Stimulated activated CD4-positive, alpha-beta T cell treated with anti-CD3 and anti-CD28 coated beads, Interleukin-1b, Interleukin-23, amount 100 ng/mL, for 1 hour (primary cell): Measurements from ENCODE around the gene ZNF407.

Experiments used
- DNase-seq, 2 donors: peaks; one replicate each; pipeline ENCODE4 v3.0.0-alpha.2; 2020; ENCODE audit warnings: low read depth in 2 of 2

The ZNF407 gene

DNA sequence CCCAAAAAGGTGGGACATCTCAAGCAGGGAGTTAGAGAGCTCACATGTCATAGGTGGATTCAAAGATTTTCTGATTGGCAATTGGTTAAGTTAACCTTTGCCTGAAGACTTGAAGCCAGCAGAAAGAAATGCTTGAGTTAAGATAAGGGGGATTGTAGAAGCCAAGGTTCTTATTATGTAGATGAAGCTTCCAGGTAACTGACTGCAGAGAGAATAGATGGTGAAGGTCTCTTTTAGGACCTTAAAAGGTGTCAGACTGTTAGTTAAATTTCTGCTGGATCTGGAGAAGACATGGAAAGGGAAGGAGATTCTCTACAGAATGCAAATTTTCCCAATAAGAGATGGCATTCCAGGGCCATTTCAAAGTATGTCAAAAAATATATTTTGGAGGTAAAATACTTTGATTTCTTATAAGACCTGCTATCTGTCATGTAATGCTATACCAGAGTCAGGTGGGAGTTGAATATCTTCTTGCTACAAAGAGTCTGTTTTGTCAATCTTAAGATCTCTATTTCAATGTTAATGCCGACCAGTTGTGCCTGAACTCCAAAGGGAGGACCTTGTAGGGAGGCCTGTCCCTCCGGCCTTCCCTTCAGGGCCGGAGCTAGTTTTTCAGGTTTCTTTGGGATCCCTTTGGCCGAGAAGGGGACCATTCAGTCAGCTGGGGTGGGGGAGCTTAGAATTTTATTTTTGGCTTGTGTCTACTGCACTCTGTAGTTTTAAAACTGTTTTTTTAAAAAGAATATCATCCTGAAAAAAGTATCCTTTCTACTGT is 330.7 kb downstream of the ZNF407 start:
- no peak for DNase-seq

DNA sequence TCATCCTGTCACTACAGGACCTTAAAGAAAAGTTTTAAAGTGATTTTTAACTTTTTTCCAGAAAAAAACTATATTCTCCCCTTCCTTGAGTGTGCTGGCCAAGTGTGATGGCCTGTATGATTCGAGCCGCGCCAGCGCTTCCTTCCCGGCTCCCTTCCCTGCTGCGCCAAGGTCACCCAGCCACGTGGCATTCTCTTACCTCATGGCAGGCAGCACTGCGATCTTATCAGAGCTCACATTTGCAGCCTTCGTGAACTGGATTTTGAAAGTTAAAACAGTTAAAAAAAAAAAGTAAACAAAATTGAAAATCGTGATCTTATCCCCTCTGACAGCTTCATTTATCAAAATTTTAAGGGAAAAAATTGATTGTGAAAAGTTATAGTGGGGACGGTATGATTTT is 331.4 kb downstream of the ZNF407 start:
- no peak for DNase-seq

DNA sequence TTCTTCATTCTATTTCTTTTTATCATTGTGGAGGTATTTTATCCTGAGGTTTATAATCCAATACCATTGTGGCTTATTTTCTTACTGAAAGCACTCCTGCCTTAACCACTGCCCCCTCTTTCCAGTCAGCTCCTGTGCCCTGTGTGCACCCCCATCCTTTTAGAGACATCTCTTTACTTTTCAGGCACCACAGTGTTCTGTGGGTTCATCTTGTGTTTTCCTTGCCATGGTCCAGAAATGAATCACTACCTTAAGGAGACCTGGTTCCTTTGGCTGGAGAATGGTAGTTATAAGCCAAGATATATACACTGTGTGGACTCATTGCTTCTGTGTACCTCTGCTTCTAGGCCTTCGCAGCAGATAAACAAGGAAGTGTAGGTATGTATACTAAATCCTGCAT is 332.9 kb downstream of the ZNF407 start:
- no peak for DNase-seq

DNA sequence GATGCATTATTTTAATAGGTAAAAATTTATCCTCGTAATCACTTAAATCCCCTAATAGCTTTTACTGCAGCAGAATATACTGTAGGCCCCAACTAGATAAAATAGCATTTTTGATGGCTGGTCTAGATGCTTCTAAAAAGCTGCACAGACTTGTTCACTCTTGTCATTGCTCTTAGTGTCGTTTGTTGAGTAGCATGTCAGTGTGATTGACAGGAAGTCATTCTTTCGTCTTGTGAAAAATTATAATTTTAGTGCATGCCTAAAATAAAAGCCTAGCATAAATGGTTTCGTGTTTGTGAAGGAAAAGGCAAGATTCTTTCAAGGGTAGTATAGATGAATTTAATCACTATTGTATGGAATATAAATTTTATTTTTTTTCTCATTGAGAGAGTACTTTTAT is 336.3 kb downstream of the ZNF407 start:
- DNase-seq = no peak

DNA sequence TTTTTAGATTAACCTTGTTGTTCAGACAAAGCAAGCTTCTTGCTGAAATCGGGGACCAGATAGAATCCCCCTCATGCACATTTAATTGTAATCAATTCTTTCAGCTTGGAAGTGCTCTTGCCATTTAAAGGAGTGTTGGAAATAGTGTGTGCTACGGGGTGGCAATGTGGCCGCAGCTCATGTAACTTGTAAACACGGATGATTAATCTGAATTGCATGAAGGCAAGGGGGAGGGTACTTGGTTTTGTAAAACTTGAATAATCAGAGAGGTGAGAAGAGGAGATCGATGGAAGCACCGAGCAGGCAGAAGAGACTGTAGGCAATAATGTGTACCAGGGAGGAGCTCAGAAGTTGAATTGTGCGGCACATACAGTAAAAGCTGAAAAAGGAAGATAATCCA is 337.8 kb downstream of the ZNF407 start:
- DNase-seq = no peak

DNA sequence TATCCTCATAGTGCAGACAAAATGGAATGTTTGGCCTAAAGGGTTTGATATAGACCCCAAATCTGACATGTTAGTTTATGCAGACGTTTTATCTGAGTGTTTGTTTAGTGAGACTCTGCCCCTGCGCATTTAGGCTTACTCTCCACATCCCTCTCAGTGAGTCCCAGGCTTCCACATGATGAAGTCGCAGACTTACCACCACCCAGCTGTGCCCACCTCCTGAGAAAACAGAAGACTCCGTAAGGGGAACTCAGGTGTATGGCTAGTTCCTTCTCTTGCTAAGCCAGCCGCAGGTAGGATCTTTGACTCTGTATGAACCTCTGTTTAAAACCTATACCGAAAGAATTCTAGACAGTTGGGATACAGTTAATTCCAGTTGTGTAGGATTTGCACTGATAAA is 338.7 kb downstream of the ZNF407 start:
- no peak for DNase-seq

DNA sequence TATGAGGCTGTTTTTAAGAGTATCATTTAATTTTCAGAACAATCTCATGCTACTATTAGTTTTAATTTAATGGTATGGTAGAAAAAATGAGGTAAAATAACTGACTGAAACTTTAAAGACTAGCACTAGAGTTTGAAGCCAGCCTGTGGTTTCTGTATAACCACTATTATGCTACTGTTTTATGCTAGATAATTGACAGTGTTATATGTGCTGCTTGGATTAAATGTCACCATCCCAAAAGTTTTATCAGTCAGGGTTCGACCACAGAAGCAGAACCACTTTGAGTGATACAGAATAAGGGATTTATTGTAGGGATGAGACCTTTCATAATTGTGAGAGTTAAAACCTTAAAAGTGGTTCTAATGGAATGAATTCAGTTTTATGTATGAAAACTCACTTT is 339.6 kb downstream of the ZNF407 start:
- DNase-seq = no peak

DNA sequence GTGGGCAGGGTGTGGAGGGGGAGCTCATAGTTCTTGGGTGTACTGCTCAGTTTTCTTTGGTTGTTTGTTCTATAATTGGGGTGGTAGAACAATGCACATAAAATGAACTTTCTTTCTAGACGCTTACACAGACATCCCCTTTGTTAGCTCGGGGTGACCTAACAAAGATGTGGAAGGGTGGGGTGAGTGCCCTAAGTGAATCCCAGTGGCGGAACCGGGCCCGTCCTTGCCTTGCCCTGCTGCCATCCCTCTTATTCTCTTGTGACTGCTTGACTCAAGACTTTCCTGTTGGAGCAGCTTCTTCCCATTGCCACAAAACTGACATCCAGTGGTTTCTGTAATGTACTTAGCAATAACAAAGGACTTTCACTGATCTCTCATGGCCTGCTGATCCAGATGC is 343.2 kb downstream of the ZNF407 start:
- no peak for DNase-seq

DNA sequence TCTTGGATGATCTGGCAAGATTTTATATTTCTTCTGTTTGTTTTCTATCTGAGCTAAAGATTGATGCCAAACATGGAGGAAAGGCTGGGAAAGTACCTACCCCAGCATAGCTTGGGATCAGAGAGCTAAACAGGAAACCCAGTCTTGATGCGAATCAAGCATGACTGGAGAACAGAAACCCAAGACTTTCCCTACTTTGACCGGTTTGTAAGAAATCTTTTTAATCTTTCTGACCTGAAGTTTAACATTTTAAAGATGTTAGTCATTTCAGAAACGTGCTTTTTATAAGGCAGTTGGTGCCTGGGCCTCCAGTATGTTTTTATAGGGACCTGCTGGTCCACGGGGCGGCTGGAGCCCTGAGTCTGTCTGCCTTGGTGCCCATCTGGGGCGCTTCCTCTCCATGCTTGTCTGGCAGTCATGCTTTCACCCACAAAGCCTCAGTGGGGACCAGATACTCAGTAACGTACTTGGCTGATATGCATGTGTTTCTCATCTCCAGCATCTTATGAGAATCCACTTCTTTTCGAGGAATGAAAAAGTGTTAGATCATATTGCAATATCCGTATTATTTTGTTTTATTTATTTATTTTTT is 344.7 kb downstream of the ZNF407 start:
- no peak for DNase-seq

DNA sequence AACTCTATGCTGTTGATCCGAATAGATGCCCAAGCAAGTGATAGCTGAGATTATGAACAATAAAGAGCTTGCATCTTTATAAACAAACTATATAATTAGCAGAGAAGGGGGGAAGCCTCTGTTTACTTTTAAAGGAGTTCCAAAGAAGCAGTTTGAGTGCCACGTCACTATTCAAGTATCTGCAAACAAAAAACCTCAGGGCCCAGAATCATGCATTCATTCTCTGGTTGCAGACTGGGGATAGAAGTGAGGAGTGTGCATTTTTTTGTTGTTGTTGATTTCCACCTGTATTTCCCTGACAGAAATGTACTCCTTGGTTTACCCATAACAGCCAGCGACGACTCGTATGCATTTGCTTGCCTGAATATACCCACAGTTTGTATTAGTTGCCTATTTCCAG is 347.0 kb downstream of the ZNF407 start:
- no peak for DNase-seq

DNA sequence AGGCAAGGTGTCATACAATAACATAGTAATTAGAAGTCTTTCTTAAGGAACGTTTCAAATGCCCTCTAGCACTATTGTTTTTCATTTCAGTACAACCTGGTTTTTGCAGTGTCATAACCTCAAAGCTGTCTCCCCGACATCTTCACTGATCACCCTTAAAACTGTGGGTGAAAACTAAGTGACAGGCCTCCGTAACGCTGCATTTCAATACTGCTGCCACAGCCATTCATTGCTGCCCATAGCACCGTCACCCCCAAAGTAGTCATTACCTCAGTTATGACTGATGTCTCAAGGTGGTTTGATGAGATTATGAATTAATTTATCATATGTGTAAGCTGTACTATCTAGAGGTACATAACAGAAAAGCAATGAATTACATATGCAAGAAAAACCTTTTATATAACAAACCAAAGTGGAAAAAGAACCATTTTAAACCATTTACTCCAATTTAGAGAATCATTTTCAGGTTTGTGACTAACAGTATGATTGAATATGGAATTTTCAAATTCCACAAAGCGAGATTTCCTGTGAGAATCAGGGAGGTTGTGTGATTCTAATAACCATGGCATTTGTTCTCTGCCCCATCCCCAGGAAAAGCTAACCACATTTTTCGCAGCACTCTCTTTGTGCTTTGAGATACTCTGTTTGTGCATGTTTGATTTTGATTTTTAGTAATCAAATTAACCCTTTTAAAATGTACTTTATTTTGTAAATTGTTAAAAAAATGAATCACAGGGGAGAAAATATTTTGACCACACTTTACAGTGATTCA is 348.3 kb downstream of the ZNF407 start:
- no peak for DNase-seq

DNA sequence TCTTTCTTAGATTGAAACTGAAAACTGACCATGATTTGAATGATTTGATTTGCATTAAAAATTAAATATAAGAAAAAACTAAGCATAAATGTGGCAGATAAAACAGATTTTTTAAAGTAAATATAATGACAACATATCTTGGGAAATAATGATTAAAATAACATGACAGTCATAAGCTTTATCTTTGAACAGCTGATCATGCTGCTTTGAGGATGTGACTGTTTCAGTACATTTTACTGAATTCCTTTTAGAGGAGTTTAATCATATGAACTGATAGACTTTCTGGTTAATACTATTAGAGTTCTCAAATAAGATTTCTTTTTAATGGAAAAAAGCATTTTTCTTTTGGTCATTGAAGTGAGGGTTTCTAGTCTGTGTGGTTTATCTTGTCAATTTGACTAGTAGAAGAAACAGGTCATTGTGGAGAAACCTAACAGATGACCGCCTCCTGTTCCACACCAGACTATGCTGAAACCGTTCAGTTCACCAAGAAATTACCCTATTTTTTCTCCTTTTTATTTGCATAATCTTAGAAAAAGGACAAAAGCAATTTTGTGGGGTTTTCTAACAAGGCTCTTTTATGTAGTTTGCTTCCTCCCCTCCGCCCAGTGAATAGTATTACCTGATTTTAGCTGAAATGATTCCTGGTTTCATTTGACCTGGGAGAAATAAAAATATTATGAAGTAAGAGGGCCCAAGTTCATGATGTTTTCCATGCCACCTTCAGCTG is 349.1 kb downstream of the ZNF407 start:
- no peak for DNase-seq

DNA sequence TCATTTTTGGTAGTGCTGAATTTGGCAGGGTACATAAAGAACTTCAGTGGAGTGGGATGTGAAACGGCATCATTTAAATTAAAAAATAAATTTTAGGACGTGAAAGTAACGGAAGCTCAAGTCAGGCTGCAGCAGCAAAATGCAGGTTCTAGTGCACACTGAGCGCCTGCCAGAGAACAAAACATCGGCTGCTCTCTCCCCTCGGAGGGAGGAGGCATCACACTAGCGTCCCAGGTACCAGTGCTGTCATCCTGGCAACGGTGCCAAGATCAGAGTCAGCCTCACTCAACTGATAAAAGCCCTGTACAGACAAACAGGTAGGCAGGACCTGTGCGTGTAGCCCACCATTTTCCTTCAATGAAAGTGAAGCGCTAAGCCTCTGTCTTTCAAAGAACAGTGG is 349.7 kb downstream of the ZNF407 start:
- no peak for DNase-seq

DNA sequence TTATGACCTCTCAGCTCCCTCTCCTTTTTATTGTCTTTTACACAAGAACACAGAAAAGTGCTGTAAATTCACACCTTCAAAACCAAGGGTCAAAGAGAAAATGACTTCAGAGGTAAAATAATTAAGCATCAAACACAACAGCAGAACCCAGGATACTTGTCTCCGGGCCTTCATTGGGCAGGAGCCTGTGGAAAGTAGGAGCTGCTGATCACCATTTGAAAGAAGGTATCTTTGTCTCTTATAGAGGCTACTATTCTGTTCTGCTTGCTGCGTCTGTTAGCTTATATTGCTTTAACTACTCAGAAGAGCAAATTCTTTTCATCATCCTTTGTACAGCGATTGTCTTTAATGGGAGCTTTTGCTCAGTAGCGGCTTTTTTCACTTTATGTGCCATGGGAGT is 350.2 kb downstream of the ZNF407 start:
- DNase-seq = no peak

DNA sequence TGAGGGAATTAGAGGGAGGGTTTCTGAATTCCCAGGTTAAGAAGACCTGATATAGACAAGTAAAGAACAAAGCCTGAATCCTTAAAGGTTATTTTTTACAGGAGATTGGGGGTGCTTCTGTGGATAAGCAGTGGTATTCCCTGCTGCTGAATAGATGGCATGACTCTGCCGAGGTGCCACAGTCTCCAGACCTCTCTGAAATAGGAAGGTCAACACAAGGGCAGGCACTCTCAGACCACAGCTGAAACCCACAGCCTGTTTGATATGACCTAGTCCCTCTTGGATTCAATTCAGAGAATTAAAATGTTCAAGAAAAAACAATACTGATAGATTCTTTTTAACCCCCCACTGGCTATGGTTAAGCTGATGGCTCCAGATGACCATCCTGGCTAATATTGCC is 351.9 kb downstream of the ZNF407 start:
- no peak for DNase-seq

DNA sequence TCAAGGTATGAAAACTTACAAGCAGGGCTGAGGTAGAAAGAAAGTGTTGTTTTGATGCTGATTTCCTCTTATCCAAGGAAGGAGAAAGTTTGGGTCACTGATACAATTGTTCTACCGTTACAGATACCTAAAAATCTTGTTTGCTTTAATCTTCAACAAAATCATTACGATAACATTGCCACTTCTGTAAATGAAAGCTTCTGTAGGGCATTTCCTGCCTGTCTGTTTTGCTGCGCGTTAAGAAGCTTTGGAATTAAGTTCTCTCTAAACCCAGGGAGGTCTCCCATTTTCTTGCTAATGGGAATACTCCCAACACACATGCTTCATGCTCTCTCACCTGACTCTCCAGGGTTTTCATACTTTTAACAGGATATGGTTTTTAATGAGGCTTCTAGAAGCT is 352.8 kb downstream of the ZNF407 start:
- DNase-seq = no peak

DNA sequence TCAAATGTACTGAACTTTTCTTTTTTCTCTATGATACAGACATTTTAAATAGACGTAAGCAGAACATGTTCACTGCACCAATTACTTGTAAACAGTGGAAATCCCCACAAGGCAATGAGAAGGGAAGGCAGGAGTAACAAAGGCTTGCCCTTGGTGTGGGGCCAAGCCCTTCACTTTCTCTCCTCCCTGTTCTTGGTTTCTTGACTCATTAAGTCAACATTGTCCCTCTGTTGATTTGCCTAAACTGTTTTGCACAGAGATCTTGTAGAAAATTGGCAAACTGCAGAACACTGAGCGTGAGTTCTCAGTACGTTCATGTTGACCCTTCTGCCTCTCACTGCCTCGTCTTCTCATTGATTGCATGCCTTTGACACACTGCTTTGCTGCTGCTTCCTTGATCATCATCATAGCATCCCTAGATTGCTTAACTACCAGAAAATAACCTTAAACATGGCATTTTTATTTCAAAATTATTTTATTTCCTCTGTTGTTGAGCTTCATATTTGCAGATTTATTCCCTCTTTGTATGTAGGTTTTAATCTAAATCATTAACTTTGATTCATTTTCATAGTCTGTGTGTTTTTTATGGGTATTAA is 353.6 kb downstream of the ZNF407 start:
- DNase-seq = no peak

DNA sequence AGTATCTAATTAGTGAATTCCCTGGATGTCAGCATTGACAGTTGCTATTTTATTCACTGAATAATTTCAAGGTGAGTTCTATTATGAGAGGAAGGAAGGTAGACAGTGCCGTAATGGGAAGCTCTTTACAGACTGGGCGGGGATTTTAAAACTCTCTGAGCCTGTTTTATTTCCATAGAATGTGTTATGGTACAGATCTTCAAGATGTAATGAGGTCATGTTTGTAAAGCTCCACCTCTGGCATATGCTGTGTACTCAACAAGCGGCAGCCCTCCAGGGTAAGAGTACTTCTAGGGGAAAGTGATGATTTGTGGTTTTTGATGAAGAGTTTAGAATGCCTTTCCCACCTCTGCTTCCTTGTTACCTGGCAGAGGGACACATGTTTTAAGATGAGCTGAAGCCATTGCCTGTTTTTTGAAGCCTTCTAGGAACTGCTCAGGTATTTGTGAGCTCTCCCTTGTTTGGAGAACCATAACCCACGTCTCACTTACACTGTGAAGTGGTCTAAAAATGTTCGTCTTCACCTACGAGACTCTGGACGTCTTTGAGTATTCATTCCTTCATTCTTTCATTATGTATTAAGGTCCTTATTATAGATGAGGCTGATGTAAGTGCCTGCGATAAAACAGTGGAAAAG is 360.0 kb downstream of the ZNF407 start:
- no peak for DNase-seq

DNA sequence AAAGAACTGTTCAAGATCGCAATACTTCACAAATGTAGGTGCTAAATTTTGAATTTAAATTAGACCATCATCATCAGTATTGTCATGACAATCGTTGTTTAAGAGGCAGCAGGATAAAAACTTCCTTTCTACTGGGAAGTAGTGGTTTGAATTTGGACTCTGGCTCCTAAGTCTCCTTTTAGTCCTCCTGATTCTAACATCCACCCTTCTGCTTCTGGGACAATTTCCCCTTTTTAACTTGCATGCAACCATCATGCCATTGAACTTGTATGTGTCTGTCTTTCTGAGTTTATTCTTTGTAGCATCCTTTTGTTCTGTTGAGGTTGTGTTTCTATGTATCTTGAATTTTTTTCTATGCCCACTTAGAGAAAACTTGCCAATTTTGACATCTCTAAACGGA is 361.5 kb downstream of the ZNF407 start:
- no peak for DNase-seq

DNA sequence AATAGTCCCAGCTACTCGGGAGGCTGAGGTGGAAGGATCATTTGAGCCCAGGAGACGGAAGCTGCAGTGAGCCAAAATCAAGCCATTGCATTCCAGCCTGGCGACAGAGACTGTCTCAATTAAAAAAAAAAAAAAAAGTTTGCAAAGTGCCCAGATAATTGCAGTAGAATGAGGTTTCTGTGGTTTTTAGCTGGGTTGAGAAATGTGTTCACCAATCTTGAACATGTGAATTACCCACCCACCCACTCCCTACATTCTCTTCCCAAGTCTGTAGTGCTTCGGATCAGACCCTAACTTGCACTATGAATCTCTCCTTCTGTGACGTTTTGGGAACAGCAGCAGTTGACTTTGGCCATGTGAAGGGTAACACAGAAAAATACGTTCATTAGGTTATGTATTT is 363.9 kb downstream of the ZNF407 start:
- DNase-seq = no peak

DNA sequence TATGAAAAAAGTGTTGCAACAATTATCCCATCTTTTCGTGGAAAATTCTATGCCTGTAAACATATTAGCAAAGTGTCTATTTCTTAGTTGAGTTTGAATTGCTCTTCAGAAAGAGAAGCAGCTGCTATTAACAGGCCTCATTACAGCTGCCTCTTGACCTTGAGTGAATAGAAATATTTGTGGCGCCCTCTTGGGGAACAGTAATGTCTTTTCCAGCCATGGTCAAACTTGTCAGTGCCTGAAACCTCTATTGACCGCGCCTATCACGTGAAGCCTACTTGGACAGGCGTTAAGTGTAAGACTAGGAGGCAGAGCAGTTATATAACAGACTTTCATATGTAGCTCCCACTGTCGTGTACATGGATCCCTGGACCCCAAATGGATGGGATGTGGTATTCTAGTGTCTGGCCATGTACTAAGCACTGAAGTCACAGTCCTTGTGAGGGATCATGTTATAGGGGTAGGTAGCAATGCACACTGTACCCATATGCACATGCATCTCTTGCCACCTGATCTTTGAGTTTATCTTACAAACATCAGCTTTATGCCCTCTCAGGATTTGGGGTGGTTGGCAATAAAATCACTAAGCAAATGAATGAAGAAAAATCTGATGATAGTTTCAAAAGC is 366.3 kb downstream of the ZNF407 start:
- DNase-seq = no peak
